ENCODE data around the gene KATNAL2. TPM values are rescaled to one million over a fixed set of nuclear protein-coding genes. Genes with fewer than 3 reads are reported as not detected.
"Not testable (repeated sequence)": the region's sequence is repeated elsewhere in the genome, so short reads cannot be mapped to it uniquely, and the experiment has no call there.

The KATNAL2 gene
- total and polyA plus RNA-seq, 10 of the 15 experiments (the other 5 are each of a cell fraction or from before 2014, with no cell fraction given) = 0.20 to 2.4 (median 1.7) TPM

DNA sequence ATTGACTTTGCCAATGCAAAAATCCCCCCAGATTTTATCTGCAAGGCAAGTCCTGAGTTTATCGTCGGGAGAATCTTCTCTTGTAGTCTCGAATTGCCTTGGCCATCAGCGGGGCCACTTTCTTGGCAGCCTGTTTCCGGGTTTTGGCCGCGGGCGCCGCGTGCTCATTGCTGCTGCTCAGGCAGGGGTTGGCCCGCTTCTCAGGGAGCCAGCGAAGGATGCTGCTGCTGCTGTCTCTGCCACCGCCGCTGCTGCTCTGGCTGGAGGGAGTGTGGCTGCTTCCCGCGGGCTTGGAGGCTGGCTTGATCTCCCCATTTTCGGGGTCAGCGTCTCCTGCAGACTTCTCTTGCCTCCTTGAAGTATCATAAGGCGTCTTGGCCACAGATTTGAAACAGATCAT is 115.5 kb downstream of the KATNAL2 start:
- ChIA-PET SMC1A (ENCODE audit: uncharacterized antibody, unreplicated experiment) (no interaction called here), POLR2A (no interaction called here), RAD21 (ENCODE audit: unreplicated experiment) (no interaction called here), CTCF (no interaction called here)
- no peaks in the 10 kb centered on the region for H3K79me2 ChIP-seq (ENCODE audit: control insufficient read depth, insufficient read depth, low read length)
- intact Hi-C loops (cut with micrococcal nuclease; ENCODE audit: unreplicated experiment) (no loop called here), in situ Hi-C loops (cut with MboI) (no loop called here)
- H2AFZ ChIP-seq (ENCODE audit: control insufficient read depth, low read depth, low read length) = no peak overlapping the region
- H3K27ac ChIP-seq (ENCODE audit: control insufficient read depth, insufficient read depth) = no peak overlapping the region
- H3K27me3 ChIP-seq (replicated peaks in 1 of 2; ENCODE audit: control insufficient read depth in 2 of 2, insufficient read depth in 2 of 2, low read length in 1 of 2) = no peaks in the 10 kb centered on the region
- peaks cover 7% of the 10 kb centered on the region for H3K4me1 ChIP-seq (ENCODE audit: control insufficient read depth, insufficient read depth, low read length)
- no peaks in the 10 kb centered on the region for H3K9me3 ChIP-seq (replicated peaks; ENCODE audit: control insufficient read depth, insufficient read depth, low read length)
- FAIRE-seq (no peak), DNase-seq (ENCODE audit: low read depth, low spot score) (no peak), ATAC-seq (no peak)
- H3K36me3 ChIP-seq (ENCODE audit: control insufficient read depth in 2 of 2, insufficient read depth in 2 of 2, low read length in 1 of 2) = no peaks in the 10 kb centered on the region
- no peaks in the 10 kb centered on the region for H4K20me1 ChIP-seq (ENCODE audit: control insufficient read depth, insufficient read depth)
- H3K4me3 ChIP-seq = no peak overlapping the region
- 84% methylated on average over 19 of the region's 19 CpGs for WGBS (ENCODE audit: insufficient coverage, insufficient replicate concordance, low lambda C conversion rate, missing lambda C conversion rate)
- no peak overlapping the region for H3K4me2 ChIP-seq (ENCODE audit: control insufficient read depth, insufficient read depth)
- no TSS peak for BruUV-seq (replicated peaks)
- H3K9ac ChIP-seq (ENCODE audit: control insufficient read depth, insufficient read depth, low read length) = no peak overlapping the region
- no peak for TF ChIP-seq EZH2 (IDR thresholded peaks at IDR 0.05; ENCODE audit: borderline replicate concordance, control insufficient read depth, low read depth, low read length)
- TF ChIP-seq, protein P1, sequence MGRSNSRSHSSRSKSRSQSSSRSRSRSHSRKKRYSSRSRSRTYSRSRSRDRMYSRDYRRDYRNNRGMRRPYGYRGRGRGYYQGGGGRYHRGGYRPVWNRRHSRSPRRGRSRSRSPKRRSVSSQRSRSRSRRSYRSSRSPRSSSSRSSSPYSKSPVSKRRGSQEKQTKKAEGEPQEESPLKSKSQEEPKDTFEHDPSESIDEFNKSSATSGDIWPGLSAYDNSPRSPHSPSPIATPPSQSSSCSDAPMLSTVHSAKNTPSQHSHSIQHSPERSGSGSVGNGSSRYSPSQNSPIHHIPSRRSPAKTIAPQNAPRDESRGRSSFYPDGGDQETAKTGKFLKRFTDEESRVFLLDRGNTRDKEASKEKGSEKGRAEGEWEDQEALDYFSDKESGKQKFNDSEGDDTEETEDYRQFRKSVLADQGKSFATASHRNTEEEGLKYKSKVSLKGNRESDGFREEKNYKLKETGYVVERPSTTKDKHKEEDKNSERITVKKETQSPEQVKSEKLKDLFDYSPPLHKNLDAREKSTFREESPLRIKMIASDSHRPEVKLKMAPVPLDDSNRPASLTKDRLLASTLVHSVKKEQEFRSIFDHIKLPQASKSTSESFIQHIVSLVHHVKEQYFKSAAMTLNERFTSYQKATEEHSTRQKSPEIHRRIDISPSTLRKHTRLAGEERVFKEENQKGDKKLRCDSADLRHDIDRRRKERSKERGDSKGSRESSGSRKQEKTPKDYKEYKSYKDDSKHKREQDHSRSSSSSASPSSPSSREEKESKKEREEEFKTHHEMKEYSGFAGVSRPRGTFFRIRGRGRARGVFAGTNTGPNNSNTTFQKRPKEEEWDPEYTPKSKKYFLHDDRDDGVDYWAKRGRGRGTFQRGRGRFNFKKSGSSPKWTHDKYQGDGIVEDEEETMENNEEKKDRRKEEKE (IDR thresholded peaks at IDR 0.05) = no peak
- TF ChIP-seq ZNF384 (IDR thresholded peaks at IDR 0.05; ENCODE audit: borderline replicate concordance, low read depth, low read length) = no peak
- TF ChIP-seq, protein P2, sequence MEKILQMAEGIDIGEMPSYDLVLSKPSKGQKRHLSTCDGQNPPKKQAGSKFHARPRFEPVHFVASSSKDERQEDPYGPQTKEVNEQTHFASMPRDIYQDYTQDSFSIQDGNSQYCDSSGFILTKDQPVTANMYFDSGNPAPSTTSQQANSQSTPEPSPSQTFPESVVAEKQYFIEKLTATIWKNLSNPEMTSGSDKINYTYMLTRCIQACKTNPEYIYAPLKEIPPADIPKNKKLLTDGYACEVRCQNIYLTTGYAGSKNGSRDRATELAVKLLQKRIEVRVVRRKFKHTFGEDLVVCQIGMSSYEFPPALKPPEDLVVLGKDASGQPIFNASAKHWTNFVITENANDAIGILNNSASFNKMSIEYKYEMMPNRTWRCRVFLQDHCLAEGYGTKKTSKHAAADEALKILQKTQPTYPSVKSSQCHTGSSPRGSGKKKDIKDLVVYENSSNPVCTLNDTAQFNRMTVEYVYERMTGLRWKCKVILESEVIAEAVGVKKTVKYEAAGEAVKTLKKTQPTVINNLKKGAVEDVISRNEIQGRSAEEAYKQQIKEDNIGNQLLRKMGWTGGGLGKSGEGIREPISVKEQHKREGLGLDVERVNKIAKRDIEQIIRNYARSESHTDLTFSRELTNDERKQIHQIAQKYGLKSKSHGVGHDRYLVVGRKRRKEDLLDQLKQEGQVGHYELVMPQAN (conservative IDR thresholded peaks at IDR 0.05) = no peak
- no peak for TF ChIP-seq HDGF (IDR thresholded peaks at IDR 0.05)
- TF ChIP-seq NFXL1 (IDR thresholded peaks at IDR 0.05; ENCODE audit: borderline replicate concordance) = no peak
- TF ChIP-seq CEBPB (IDR thresholded peaks at IDR 0.05; ENCODE audit: borderline replicate concordance in 1 of 2, low read depth in 2 of 2, low read length in 2 of 2) = no peak
- TF ChIP-seq ESRRA (IDR thresholded peaks at IDR 0.05; ENCODE audit: low read length) = no peak
- TF ChIP-seq RELB (IDR thresholded peaks at IDR 0.05; ENCODE audit: low read depth) = no peak

DNA sequence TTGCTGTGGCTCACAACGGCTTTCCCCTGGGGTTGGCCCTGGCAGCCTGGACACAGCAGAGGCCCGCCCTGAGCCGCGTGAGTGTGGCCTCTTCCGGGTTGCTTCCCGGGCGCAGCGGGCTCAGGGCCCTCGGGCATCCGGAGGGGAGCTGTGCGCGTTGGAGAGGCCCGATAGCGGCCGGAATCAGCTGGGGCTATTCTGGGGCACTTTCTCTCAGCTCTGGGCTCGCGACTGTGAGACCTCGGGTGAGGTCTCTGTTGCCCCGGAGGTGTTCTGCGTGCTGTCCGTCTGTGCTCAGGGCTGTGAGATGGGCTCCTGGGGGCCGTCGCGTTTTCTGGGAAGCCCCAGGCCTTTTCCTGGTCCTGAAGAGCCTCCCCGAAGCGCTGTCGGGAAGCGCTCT is 117.2 kb downstream of the KATNAL2 start:
- intact Hi-C loops (cut with micrococcal nuclease; ENCODE audit: unreplicated experiment); H4K20me1 ChIP-seq (ENCODE audit: control insufficient read depth, insufficient read depth); in situ Hi-C loops (cut with MboI); H3K36me3 ChIP-seq (ENCODE audit: control insufficient read depth in 2 of 2, insufficient read depth in 2 of 2, low read length in 1 of 2); H3K9me3 ChIP-seq (replicated peaks; ENCODE audit: control insufficient read depth, insufficient read depth, low read length); CTCF ChIA-PET; H2AFZ ChIP-seq (ENCODE audit: control insufficient read depth, low read depth, low read length); H3K9ac ChIP-seq (ENCODE audit: control insufficient read depth, insufficient read depth, low read length); H3K4me3 ChIP-seq; ATAC-seq; BruUV-seq (replicated peaks); H3K79me2 ChIP-seq (ENCODE audit: control insufficient read depth, insufficient read depth, low read length); SMC1A ChIA-PET (ENCODE audit: uncharacterized antibody, unreplicated experiment); FAIRE-seq; H3K4me1 ChIP-seq (ENCODE audit: control insufficient read depth, insufficient read depth, low read length); DNase-seq (ENCODE audit: low read depth, low spot score); H3K27ac ChIP-seq (ENCODE audit: control insufficient read depth, insufficient read depth); H3K4me2 ChIP-seq (ENCODE audit: control insufficient read depth, insufficient read depth); H3K27me3 ChIP-seq (replicated peaks in 1 of 2; ENCODE audit: control insufficient read depth in 2 of 2, insufficient read depth in 2 of 2, low read length in 1 of 2); RAD21 ChIA-PET (ENCODE audit: unreplicated experiment); POLR2A ChIA-PET: not testable (repeated sequence)
- 86% methylated on average over 23 of the region's 28 CpGs for WGBS (ENCODE audit: insufficient coverage, insufficient replicate concordance, low lambda C conversion rate, missing lambda C conversion rate)
